HCT116 (cell line): ENCODE data around the gene PCCB. TPM values are rescaled to one million over a fixed set of nuclear protein-coding genes. Genes with fewer than 3 reads are reported as not detected.
"Not testable (repeated sequence)": the region's sequence is repeated elsewhere in the genome, so short reads cannot be mapped to it uniquely, and the experiment has no call there.

Experiments
- ATAC-seq: fragments of 200-7000 bp; cut with Tn5 transposase; 2 replicates; pipeline ENCODE4 v1.9.1; 2020; ENCODE audit warnings: mild to moderate bottlenecking, moderate library complexity
- BruUV-seq: library from RNA; stranded (reverse); fragments of 400-500 nt; replicated peaks from 2 replicates; lab custom pipeline; 2021; lab: Mats Ljungman, UMichigan
- CTCF ChIA-PET: fragments of 300-600 bp; sonication (Branson Sonifier 250); formaldehyde crosslinking; loops from one replicate; lab custom pipeline; 2021; ENCODE audit warnings: antibody characterized with exemption; lab: Charles Lee
- POLR2A ChIA-PET: fragments of 300-600, 350-600 bp; sonication (Branson Sonifier 250); formaldehyde crosslinking; loops from one replicate; lab custom pipeline; 2021; ENCODE audit warnings: antibody characterized with exemption; lab: Charles Lee
- RAD21 ChIA-PET, 2 experiments: fragments of 300-600 bp; sonication (Branson Sonifier 250); formaldehyde crosslinking; loops; one replicate each; lab custom pipeline; 2023; ENCODE audit warnings: low total read pairs in 2 of 2; ENCODE audit not compliant: uncharacterized antibody in 2 of 2, unreplicated experiment in 2 of 2, low non-redundant PET in 1 of 2; lab: Charles Lee
- DNase-seq: peaks from one replicate; pipeline ENCODE4 v3.0.0-alpha.2; 2010; ENCODE audit warnings: low read depth, low spot score
- H2AFZ ChIP-seq: fragments of 200-600 bp; shearing (Covaris generic), sonication (generic); 2 replicates; pipeline ENCODE4 v1.6.1; 2017; ENCODE audit warnings: low read depth, mixed run types, mixed read lengths, antibody characterized with exemption, low read length; ENCODE audit not compliant: poor library complexity, severe bottlenecking
- H3K27ac ChIP-seq: 2 replicates; pipeline ENCODE4 v1.5.1; 2012; ENCODE audit warnings: low read depth, low read length
- H3K27me3 ChIP-seq: fragments of 200-600 bp; sonication (generic); 2 replicates; pipeline ENCODE4 v1.6.1; 2016; ENCODE audit warnings: mixed run types, low read length, mixed read lengths; ENCODE audit not compliant: insufficient read depth
- H3K36me3 ChIP-seq, 2 experiments: fragments of 200-500 bp in 1 of 2; fragments of 200-600 bp in 1 of 2; sonication (Bioruptor generic) in 1 of 2; sonication (generic) in 1 of 2; 2 replicates each; pipeline versions ENCODE4 v1.5.1 to v1.6.1; 2014 to 2016; ENCODE audit warnings: low read length in 2 of 2, inconsistent platforms in 1 of 2, mixed read lengths in 1 of 2, mixed run types in 1 of 2; ENCODE audit not compliant: insufficient read depth in 2 of 2, control insufficient read depth in 1 of 2
- H3K4me1 ChIP-seq, 2 experiments: fragments of 200-600 bp in 1 of 2; sonication (generic) in 1 of 2; 2 replicates each; pipeline versions ENCODE4 v1.5.1 to v1.6.1; 2012 to 2017; ENCODE audit warnings: low read length in 2 of 2, inconsistent platforms in 1 of 2, mild to moderate bottlenecking in 1 of 2, mixed read lengths in 1 of 2, mixed run types in 1 of 2, moderate library complexity in 1 of 2; ENCODE audit not compliant: insufficient read depth in 2 of 2, control insufficient read depth in 1 of 2
- H3K4me2 ChIP-seq: fragments of 200-600 bp; sonication (generic); 2 replicates; pipeline ENCODE4 v1.6.1; 2017; ENCODE audit warnings: mixed run types, low read length, mixed read lengths
- H3K4me3 ChIP-seq, 2 experiments: fragments of 200-600 bp in 1 of 2; sonication (generic) in 1 of 2; replicated peaks in 1 of 2; 2 replicates each; pipeline ENCODE4 v1.5.1; 2011 to 2016; ENCODE audit warnings: low read length in 2 of 2, control low read depth in 1 of 2, low read depth in 1 of 2, mild to moderate bottlenecking in 1 of 2, mixed read lengths in 1 of 2, mixed run types in 1 of 2
- H3K79me2 ChIP-seq: fragments of 200-600 bp; sonication (generic); 2 replicates; pipeline ENCODE4 v1.6.1; 2017; ENCODE audit warnings: mild to moderate bottlenecking, mixed run types, low read length, moderate library complexity, mixed read lengths; ENCODE audit not compliant: insufficient read depth
- H3K9ac ChIP-seq: fragments of 200-600 bp; sonication (generic); 2 replicates; pipeline ENCODE4 v1.6.1; 2016; ENCODE audit warnings: low read length, mixed read lengths
- H3K9me2 ChIP-seq: fragments of 200-600 bp; sonication (generic), shearing (Covaris generic); 2 replicates; pipeline ENCODE4 v1.6.1; 2017; ENCODE audit warnings: mixed run types, mild to moderate bottlenecking, moderate library complexity; ENCODE audit not compliant: insufficient read depth
- H3K9me3 ChIP-seq, 2 experiments: fragments of 200-500 bp in 1 of 2; fragments of 200-600 bp in 1 of 2; sonication (Bioruptor generic) in 1 of 2; sonication (generic) in 1 of 2; 2 replicates each; pipeline ENCODE4 v1.6.1; 2014 to 2017; ENCODE audit warnings: low read length in 2 of 2, mixed read lengths in 2 of 2, inconsistent platforms in 1 of 2, low read depth in 1 of 2, mild to moderate bottlenecking in 1 of 2, mixed run types in 1 of 2, moderate library complexity in 1 of 2; ENCODE audit not compliant: control insufficient read depth in 1 of 2, insufficient read depth in 1 of 2
- H4K20me1 ChIP-seq: fragments of 200-600 bp; sonication (generic), shearing (Covaris generic); 2 replicates; pipeline ENCODE4 v1.6.1; 2017; ENCODE audit warnings: mixed run types, mild to moderate bottlenecking, moderate library complexity; ENCODE audit not compliant: insufficient read depth
- ATF3 ChIP-seq: IDR thresholded peaks from 2 replicates; pipeline ENCODE4 v1.6.1; 2012
- CTCF ChIP-seq, 3 experiments: fragments of 200-600 bp in 1 of 3; sonication (generic) in 1 of 3; IDR thresholded peaks in 2 of 3; conservative IDR thresholded peaks in 1 of 3; 2 replicates each; pipeline ENCODE4 v1.5.1; 2012 to 2017; ENCODE audit warnings: low read depth in 2 of 3, low read length in 2 of 3, antibody characterized with exemption in 1 of 3, borderline replicate concordance in 1 of 3, control low read depth in 1 of 3, mild to moderate bottlenecking in 1 of 3, mixed read lengths in 1 of 3, mixed run types in 1 of 3, moderate library complexity in 1 of 3; ENCODE audit not compliant: insufficient read depth in 1 of 3
- EZH2 ChIP-seq: fragments of 200-600 bp; sonication (generic); IDR thresholded peaks from 2 replicates; pipeline ENCODE4 v1.6.1; 2017; ENCODE audit warnings: antibody characterized with exemption, mixed run types
- EZH2phosphoT487 ChIP-seq: fragments of 200-600 bp; IDR thresholded peaks from 2 replicates; pipeline ENCODE4 v1.6.1; 2018; ENCODE audit warnings: antibody characterized with exemption, borderline replicate concordance
- JUND ChIP-seq: IDR thresholded peaks from 2 replicates; pipeline ENCODE4 v1.6.1; 2012
- SRF ChIP-seq: IDR thresholded peaks from 2 replicates; pipeline ENCODE4 v1.6.1; 2012; ENCODE audit warnings: low read depth
- TCF7L2 ChIP-seq: IDR thresholded peaks from 2 replicates; pipeline ENCODE4 v1.7.0; 2011; ENCODE audit warnings: borderline replicate concordance, inconsistent platforms; ENCODE audit not compliant: insufficient read depth, insufficient read length; ENCODE audit errors: extremely low read depth
- YY1 ChIP-seq: IDR thresholded peaks from 2 replicates; pipeline ENCODE4 v1.6.1; 2011; ENCODE audit warnings: low read length, low read depth, moderate library complexity, mild to moderate bottlenecking; ENCODE audit not compliant: insufficient replicate concordance; ENCODE audit errors: extremely low read depth
- ZBTB33 ChIP-seq: IDR thresholded peaks from 2 replicates; pipeline ENCODE4 v1.6.1; 2011; ENCODE audit warnings: mild to moderate bottlenecking, low read length, moderate library complexity; ENCODE audit not compliant: insufficient replicate concordance; ENCODE audit errors: extremely low read depth
- intact Hi-C: fragments of 100-400 bp; cut with micrococcal nuclease; formaldehyde crosslinking; loops from 2 replicates; pipeline ENCODE4 v1.10.0; 2022
- total RNA-seq: library from RNA; stranded (reverse); gene quantifications from one replicate; pipeline ENCODE4 v1.2.1, GENCODE V29; 2021; ENCODE audit not compliant: unreplicated experiment

The PCCB gene
- total RNA-seq, 1 experiment from 2014 or later: 48.9 TPM

GRCh38 chr3:136211547-136211946, 38.6 kb upstream of the PCCB start:
- no peak overlapping the region for H2AFZ ChIP-seq
- POLR2A ChIA-PET: no interaction called here
- BruUV-seq: no TSS peak
- intact Hi-C loops: no loop called here
- no peaks in the 10 kb centered on the region for H4K20me1 ChIP-seq
- no peaks in the 10 kb centered on the region for H3K79me2 ChIP-seq
- no peaks in the 10 kb centered on the region for H3K9me3 ChIP-seq
- H3K27ac ChIP-seq: no peak overlapping the region
- H3K9me2 ChIP-seq: no peaks in the 10 kb centered on the region
- TF ChIP-seq EZH2 (no peak), YY1 (no peak), ZBTB33 (no peak), CTCF (IDR thresholded peaks at IDR 0.05 in 2 of 3, conservative IDR thresholded peaks at IDR 0.05 in 1 of 3; ENCODE audit: borderline replicate concordance in 1 of 3, insufficient read depth in 1 of 3, low read depth in 2 of 3, low read length in 2 of 3) (no peak), JUND (no peak), EZH2phosphoT487 (no peak), TCF7L2 (no peak), ATF3 (no peak), SRF (no peak)
- no peaks in the 10 kb centered on the region; a peak in 1 of 4 replicates for H3K4me1 ChIP-seq
- H3K4me3 ChIP-seq: no peak overlapping the region
- RAD21 ChIA-PET: no interaction called here
- no peak for DNase-seq
- CTCF ChIA-PET: no interaction called here
- H3K4me2 ChIP-seq: no peak overlapping the region
- no peaks in the 10 kb centered on the region for H3K27me3 ChIP-seq
- ATAC-seq: no peak
- H3K9ac ChIP-seq: no peak overlapping the region
- no peaks in the 10 kb centered on the region for H3K36me3 ChIP-seq

GRCh38 chr3:136222746-136223145, 27.4 kb upstream of the PCCB start:
- H3K4me2 ChIP-seq, H3K79me2 ChIP-seq, H3K4me3 ChIP-seq, H3K27me3 ChIP-seq, H4K20me1 ChIP-seq, ATAC-seq, RAD21 ChIA-PET, H3K4me1 ChIP-seq, H3K9me3 ChIP-seq, intact Hi-C loops, H2AFZ ChIP-seq, H3K9me2 ChIP-seq, H3K36me3 ChIP-seq, BruUV-seq, H3K27ac ChIP-seq, H3K9ac ChIP-seq, DNase-seq, CTCF ChIA-PET, POLR2A ChIA-PET: not testable (repeated sequence)
